ENCODE measurements around the gene CNDP1.
"Not testable (repeated sequence)": the region's sequence is repeated elsewhere in the genome, so short reads cannot be mapped to it uniquely, and the experiment has no call there.

CNDP1 gene

GRCh38 chr18:74549591-74550104 lies 15.3 kb downstream of the CNDP1 start:
- no peak for DNase-seq

GRCh38 chr18:74550886-74551285 lies 16.6 kb downstream of the CNDP1 start:
- no peak for DNase-seq

GRCh38 chr18:74551452-74551851 lies 17.2 kb downstream of the CNDP1 start:
- no peak for DNase-seq

DNA sequence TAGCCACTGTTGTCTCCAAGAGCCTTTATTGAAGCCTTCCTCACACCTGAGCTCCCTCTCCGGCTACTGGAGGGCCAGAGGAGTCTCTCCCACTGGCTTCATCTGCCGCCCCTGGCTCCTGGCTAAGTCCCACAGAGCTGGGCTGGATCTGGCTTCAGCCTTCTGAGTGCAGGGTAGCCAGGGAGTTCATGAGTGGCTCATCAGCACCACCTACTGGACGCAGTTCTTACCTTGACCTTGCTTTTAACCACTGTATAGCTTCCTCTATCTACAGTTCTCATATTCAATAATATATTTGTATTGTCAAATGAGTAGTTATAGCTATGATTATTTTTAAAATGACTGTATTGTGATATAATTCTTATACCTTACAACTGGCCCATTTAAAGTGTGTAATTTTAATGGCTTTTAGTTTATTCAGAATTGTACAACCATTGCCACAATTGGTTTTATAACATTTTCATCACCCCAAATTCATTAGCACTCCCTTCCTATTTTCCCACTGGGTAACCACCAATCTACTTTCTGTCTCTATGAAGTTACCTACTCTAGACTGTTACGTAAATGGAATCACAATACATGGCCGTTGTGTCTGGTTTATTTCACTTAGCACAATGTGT lies 17.7 kb downstream of the CNDP1 start:
- no peak for DNase-seq

DNA sequence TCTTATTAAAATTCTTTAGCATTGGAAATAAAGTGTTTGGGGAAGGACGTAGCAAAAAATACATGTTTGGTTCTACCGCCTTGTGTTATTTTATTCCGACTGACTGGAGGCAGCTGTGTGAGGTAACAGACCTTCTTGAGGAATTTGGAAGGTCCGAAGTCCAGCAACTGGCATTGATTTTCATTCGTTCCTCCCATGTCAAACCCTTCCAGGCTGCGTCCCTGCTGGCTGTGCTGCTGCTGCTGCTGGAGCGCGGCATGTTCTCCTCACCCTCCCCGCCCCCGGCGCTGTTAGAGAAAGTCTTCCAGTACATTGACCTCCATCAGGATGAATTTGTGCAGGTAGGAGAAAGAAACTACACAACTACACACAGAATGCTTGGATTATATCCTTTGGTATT lies 21.8 kb downstream of the CNDP1 start:
- DNase-seq: no peak

- DNase-seq: no peak
Measured at GRCh38 chr18:74558096-74558495, 23.8 kb downstream of the CNDP1 start.

- DNase-seq: no peak
Measured at GRCh38 chr18:74562131-74562730, 27.9 kb downstream of the CNDP1 start.

GRCh38 chr18:74562775-74563174 lies 28.5 kb downstream of the CNDP1 start:
- no peak for DNase-seq

DNA sequence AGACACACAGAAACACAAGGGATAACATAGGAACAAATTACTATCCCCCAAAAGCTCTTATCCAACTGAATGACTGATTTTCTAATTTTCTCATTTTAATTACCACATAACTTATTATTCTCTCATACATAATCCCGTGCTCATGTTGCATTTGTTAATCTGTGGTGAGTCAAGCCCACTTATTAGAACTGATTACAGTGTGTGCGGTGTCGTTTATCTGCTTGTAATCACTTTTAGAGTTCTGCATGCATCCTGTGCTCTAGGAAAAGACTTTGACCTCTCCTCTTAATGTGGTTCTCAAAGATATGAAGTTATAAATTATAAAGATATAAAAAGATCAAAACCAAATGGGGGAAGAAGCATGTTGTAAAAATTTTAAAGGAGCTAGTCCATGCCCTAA lies 29.7 kb downstream of the CNDP1 start:
- no peak for DNase-seq

- not testable (repeated sequence) for DNase-seq
Measured at GRCh38 chr18:74565164-74565563, 30.9 kb downstream of the CNDP1 start.

- not testable (repeated sequence) for DNase-seq
Measured at GRCh38 chr18:74565993-74566392, 31.7 kb downstream of the CNDP1 start.

- no peak for DNase-seq
Measured at GRCh38 chr18:74567822-74568221, 33.5 kb downstream of the CNDP1 start.

DNA sequence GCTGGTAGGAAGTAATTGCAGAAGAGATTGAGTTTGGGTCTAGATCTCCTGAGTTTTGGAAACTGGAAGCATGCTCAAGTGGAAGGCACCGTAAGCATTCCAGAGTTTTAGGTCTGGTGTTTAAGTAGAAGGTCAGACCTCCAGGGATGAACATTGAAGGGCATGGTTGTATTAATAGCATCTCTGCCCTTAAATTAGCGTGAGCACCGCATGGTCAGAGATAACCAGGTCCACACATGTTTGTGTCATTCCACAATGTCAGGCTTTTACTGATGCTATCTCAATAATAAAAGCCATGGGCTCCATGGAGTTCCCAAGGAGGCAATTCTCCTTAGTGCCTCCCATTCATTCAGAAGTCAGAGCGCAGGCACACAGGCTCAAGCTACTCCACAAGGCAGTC lies 35.1 kb downstream of the CNDP1 start:
- no peak for DNase-seq

DNA sequence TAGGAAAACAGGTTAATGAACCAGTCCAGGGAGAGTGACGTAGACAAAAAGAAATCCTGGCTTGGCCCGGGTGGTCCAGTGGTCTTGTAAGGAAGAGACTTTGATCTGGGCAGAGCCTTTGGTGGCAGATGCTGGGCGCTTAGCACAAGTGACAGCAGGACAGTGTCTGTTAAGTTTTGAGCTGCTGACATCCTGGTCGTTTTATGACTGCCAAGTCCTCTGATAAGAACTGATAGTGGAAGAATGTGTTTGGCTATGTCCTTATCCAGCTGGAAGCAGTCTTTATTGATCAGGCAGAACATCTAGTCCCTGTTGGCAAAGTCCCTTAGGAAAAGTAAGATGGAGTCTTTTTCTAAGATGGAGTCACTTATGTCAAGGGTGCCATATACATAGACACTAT lies 36.0 kb downstream of the CNDP1 start:
- DNase-seq: no peak

GRCh38 chr18:74571895-74572680 lies 37.8 kb downstream of the CNDP1 start:
- no peak for DNase-seq

DNA sequence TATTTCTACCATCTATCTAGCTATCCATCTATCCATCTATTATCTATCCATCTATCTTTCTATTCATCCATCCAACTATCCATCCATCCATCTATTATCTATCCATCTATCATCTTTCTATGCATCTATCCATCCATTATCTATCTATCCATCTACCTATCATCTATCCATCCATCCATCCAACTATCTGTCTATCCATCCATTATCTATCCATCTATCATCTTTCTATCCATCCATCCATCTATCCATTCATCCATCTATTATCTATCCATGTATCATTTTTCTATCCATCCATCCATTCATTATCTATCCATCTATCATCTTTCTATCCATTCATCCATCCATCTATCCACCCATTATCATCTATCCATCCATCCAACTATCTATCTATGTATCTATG lies 38.8 kb downstream of the CNDP1 start:
- no peak for DNase-seq

DNA sequence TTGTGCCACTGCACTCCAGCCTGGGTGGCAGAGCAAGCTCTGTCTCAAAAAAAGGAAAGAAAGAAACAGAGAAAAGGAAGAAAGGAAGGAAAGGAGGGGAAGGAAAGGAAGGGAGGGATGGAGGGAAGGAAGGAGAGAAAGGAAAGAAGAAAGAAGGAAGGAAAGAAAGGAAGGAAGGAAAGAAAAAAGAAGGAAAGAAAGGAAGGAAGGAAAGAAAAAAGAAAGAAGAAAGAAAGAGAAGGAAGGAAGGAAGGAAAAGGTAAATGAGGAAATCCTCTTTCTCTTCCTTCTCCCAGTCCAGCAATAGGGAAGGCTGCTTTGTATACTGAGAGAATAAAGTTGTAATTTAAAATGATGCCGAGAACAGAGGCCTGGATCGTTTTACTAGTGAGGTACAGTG lies 40.6 kb downstream of the CNDP1 start:
- DNase-seq: no peak

DNA sequence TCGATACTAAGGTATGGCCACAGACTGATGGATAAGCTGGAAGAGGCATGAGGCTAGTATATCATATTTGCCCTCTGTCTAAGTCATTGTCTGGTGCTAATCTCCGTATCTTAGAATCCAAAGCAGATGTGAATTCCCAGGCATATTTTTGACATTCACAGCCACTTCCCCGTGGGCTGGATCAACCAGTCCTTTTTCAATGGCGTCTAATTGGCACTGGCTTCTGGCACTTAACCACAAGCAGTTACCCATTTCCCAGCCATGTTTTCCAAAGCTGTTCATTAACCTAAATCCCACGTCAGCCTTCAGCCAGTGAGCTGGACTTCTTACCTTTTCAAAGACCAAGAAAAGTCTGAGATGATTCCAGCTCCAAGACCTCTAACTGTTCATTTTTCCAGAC lies 42.7 kb downstream of the CNDP1 start:
- no peak for DNase-seq

DNA sequence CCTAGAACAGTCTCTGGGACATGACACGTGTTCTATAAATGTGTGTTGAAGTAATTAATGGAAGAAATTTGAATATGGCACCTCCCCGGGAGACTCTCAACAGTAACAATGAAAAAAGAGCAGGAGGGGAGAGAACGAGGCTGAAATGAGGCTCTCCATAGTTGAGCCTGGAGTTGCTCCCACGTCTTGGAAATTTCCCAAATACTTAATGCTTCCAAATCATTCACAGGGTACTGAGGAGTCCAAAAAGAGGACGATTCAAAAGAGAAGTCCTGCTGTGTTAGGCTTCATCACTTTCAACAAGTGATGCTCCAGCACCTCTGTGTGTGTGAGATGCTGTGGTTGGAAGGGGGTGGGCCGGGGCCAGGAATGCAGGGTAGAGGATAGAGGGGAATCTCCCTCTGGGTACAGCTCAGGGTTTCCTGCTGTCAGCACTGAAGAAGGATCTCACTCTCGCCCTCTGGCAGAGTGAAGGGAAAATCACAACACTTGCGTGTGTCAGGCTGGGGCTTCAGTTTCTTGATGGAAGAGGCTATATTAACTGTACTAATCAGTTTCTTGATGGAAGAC lies 45.3 kb downstream of the CNDP1 start:
- no peak for DNase-seq

- no peak for DNase-seq
Measured at GRCh38 chr18:74582642-74583041, 48.3 kb downstream of the CNDP1 start.

DNA sequence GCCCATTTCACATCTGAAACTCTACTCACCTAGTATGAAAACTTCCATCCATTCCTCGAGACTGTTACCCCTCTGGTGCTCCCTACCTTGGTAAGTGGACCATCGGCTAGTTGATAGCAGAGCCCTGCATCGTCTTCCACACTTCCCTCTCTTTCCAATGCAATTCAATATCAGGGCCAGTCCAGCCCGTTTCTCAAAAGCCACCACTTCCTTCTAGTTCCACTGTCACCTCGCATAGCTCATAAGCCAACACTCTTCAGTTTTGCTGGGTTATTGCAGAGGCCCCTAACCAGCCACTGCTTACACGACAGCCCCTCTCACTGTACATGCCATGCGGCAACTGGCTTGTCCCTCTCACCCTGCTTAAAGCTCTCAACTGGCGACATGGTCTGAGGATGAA lies 53.1 kb downstream of the CNDP1 start:
- DNase-seq: no peak

DNA sequence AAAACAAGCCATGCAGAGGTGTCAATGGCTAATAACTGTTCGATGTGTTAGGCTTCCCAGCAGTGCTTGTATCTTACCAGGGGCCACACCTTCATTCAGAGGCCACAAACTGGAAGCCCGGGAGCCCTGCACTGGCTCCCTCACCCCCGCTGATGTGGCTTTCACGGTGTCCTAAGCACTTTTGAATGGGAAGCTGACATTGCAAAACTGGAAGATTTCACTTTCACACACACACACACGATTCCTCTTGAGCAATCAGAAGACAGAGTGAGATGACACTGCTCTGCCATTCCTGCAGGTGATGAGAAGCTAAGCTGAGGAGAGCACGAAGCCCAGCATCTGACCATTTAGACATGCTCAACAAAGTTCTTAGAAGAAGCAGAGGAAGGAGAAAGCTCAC lies 54.7 kb downstream of the CNDP1 start:
- DNase-seq: no peak

DNA sequence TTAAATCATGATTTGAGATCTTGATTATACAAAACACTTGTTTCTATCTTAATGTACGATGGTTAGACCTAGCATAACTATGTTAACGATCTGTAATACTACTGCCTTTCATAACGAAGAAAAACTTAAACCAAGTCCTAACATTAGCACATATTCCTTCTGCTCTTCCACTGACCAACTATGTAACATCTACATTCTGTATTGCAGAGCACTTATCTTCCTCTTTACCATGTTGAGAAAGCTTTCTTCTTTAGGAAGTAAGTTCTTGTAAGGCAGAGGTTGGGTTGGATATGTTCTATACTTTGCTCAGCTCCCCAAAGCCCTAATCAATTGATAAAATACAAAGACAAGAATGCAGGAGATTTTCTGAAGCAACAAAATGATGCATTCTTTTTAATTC lies 55.5 kb downstream of the CNDP1 start:
- no peak for DNase-seq

DNA sequence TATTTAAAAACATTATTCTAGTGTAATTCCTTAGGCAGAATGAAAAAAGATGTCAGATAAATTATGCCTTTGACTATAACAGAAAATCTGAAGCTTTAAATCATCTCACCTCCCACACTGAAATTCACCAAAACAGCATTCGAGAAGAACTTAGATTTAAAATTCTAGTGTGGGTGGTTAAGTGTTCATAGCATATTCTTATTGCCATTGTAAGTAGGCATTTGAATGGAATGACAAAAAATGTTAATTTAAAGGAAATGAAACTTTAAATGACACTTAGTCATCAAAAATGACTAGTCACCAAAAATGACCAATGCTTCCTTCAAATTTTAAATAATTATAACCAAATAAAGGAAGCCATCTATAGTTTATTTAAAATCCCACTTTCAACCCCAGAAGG lies 56.4 kb downstream of the CNDP1 start:
- DNase-seq: no peak
